Measurements from ENCODE around the gene HSPH1. TPM values are rescaled to one million over a fixed set of nuclear protein-coding genes. Genes with fewer than 3 reads are reported as not detected.

Gene HSPH1
- total RNA-seq, 6 experiments from 2014 or later = 94.6 to 153 (median 104) TPM

GRCh38 chr13:31175847-31176532, 14.3 kb upstream of the HSPH1 start:
- TF ChIP-seq, protein P1, sequence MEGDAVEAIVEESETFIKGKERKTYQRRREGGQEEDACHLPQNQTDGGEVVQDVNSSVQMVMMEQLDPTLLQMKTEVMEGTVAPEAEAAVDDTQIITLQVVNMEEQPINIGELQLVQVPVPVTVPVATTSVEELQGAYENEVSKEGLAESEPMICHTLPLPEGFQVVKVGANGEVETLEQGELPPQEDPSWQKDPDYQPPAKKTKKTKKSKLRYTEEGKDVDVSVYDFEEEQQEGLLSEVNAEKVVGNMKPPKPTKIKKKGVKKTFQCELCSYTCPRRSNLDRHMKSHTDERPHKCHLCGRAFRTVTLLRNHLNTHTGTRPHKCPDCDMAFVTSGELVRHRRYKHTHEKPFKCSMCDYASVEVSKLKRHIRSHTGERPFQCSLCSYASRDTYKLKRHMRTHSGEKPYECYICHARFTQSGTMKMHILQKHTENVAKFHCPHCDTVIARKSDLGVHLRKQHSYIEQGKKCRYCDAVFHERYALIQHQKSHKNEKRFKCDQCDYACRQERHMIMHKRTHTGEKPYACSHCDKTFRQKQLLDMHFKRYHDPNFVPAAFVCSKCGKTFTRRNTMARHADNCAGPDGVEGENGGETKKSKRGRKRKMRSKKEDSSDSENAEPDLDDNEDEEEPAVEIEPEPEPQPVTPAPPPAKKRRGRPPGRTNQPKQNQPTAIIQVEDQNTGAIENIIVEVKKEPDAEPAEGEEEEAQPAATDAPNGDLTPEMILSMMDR (IDR thresholded peaks at IDR 0.05) = no peak
- no peak overlapping the region for H3K4me3 Mint-ChIP-seq
- peaks cover 18% of the 10 kb centered on the region for H3K4me1 Mint-ChIP-seq (ENCODE audit: low read depth)
- peaks cover 9% of the 10 kb centered on the region; the same call in 1 of the 2 replicates for H3K9me3 Mint-ChIP-seq
- no peaks in the 10 kb centered on the region; the same call in none of the 2 replicates for H3K27me3 Mint-ChIP-seq (ENCODE audit: insufficient read depth)
- DNase-seq = no peak
- no peak overlapping the region for H3K27ac Mint-ChIP-seq
- peaks cover 4% of the 10 kb centered on the region; the same call in 1 of the 2 replicates for H3K36me3 Mint-ChIP-seq (ENCODE audit: low read depth)

- peak; percentile 7 for DNase-seq
- H3K4me3 Mint-ChIP-seq = no peak overlapping the region
- H3K4me1 Mint-ChIP-seq (ENCODE audit: low read depth) = peaks cover 18% of the 10 kb centered on the region
- peaks cover 9% of the 10 kb centered on the region; the same call in 1 of the 2 replicates for H3K9me3 Mint-ChIP-seq
- H3K27me3 Mint-ChIP-seq (ENCODE audit: insufficient read depth) = no peaks in the 10 kb centered on the region; the same call in none of the 2 replicates
- H3K36me3 Mint-ChIP-seq (ENCODE audit: low read depth) = peaks cover 4% of the 10 kb centered on the region; the same call in 1 of the 2 replicates
- TF ChIP-seq, protein P1 (IDR thresholded peaks at IDR 0.05) = no peak
- no peak overlapping the region for H3K27ac Mint-ChIP-seq
These were observed 12.3 kb upstream of the HSPH1 start for GRCh38 chr13:31174018-31174417.

GRCh38 chr13:31172535-31172934, 10.8 kb upstream of the HSPH1 start:
- Mint-ChIP-seq H3K27me3 (ENCODE audit: insufficient read depth) (no peaks in the 10 kb centered on the region; the same call in none of the 2 replicates), H3K4me3 (no peak overlapping the region), H3K4me1 (ENCODE audit: low read depth) (peaks cover 20% of the 10 kb centered on the region), H3K9me3 (peaks cover 4% of the 10 kb centered on the region; the same call in 1 of the 2 replicates), H3K36me3 (ENCODE audit: low read depth) (no peaks in the 10 kb centered on the region), H3K27ac (peak overlapping the region; percentile 30)
- TF ChIP-seq, protein P1 (IDR thresholded peaks at IDR 0.05) = no peak
- peak; percentile 86 for DNase-seq

DNA sequence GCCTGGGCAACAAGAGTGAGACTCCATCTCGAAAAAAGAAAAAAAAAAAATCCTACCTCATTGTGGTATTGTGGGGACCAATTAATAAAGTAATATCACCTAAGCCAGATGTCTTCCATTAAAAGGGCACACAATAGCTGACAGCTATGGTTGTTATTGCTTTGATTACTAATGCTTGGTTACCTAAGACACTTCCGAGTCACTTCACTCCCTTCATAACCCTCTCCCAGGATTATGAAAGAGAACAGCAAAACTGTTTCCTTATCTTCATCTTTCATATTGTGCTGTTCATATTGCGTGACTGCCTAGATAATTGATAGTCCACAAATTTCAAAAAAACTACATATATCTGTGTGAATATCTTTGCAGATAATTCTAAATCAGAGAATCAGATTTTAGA, 10.3 kb upstream of the HSPH1 start:
- no peaks in the 10 kb centered on the region; the same call in none of the 2 replicates for H3K27me3 Mint-ChIP-seq (ENCODE audit: insufficient read depth)
- H3K36me3 Mint-ChIP-seq (ENCODE audit: low read depth) = no peaks in the 10 kb centered on the region
- peaks cover 23% of the 10 kb centered on the region for H3K4me1 Mint-ChIP-seq (ENCODE audit: low read depth)
- TF ChIP-seq, protein P1 (IDR thresholded peaks at IDR 0.05) = no peak
- H3K9me3 Mint-ChIP-seq = no peaks in the 10 kb centered on the region
- H3K4me3 Mint-ChIP-seq = no peak overlapping the region
- peak overlapping the region; percentile 30 for H3K27ac Mint-ChIP-seq
- DNase-seq = peak; percentile 13

GRCh38 chr13:31168736-31169135, 7.0 kb upstream of the HSPH1 start:
- Mint-ChIP-seq H3K9me3 (no peaks in the 10 kb centered on the region), H3K36me3 (ENCODE audit: low read depth) (no peaks in the 10 kb centered on the region), H3K27ac (no peak overlapping the region), H3K4me3 (no peak overlapping the region), H3K27me3 (ENCODE audit: insufficient read depth) (no peaks in the 10 kb centered on the region; the same call in 1 of the 2 replicates), H3K4me1 (ENCODE audit: low read depth) (peaks cover 23% of the 10 kb centered on the region)
- no peak for DNase-seq
- TF ChIP-seq, protein P1 (IDR thresholded peaks at IDR 0.05) = no peak

Data from HFFc6 (cell line).